GM12878 (cell line): ENCODE data around the gene KCNN3. TPM values are rescaled to one million over a fixed set of nuclear protein-coding genes. Genes with fewer than 3 reads are reported as not detected.

Source experiments
- ATAC-seq: fragments of 200-7000 bp; cut with Tn5 transposase; 3 replicates; pipeline ENCODE4 v1.9.1; 2020; ENCODE audit warnings: mild to moderate bottlenecking, moderate library complexity
- BruUV-seq: library from RNA; stranded (reverse); fragments of 400-500 nt; replicated peaks from 2 replicates; lab custom pipeline; 2021; lab: Mats Ljungman, UMichigan
- CTCF ChIA-PET: fragments of 300-600 bp; sonication (Branson Sonifier 250); formaldehyde crosslinking; extraction: SDS; loops from one replicate; lab custom pipeline; 2021; ENCODE audit warnings: inconsistent platforms; lab: Yijun Ruan, JAX
- POLR2A ChIA-PET: fragments of 350-600 bp; formaldehyde crosslinking; extraction: SDS; loops from one replicate; lab custom pipeline; 2021; ENCODE audit warnings: inconsistent platforms; lab: Charles Lee
- RAD21 ChIA-PET: fragments of 300-600 bp; sonication (Branson Sonifier 250); formaldehyde crosslinking; loops from one replicate; lab custom pipeline; 2023; ENCODE audit warnings: antibody characterized with exemption; ENCODE audit not compliant: unreplicated experiment; lab: Charles Lee
- SMC1A ChIA-PET: fragments of 300-600 bp; sonication (Branson Sonifier 250); formaldehyde crosslinking; loops from one replicate; lab custom pipeline; 2023; ENCODE audit not compliant: unreplicated experiment, uncharacterized antibody; lab: Charles Lee
- DNase-seq: peaks from one replicate; pipeline ENCODE4 v3.0.0-alpha.2; 2011; ENCODE audit warnings: low read depth, low spot score
- FAIRE-seq: peaks from 3 replicates; lab custom pipeline; 2011; peaks lifted over from hg19 to GRCh38; lab: Jason Lieb, UNC
- H2AFZ ChIP-seq: 2 replicates; pipeline ENCODE4 v1.6.0; 2011; ENCODE audit warnings: low read depth, low read length, control low read depth; ENCODE audit not compliant: control insufficient read depth
- H3K27ac ChIP-seq: 2 replicates; pipeline ENCODE4 v1.5.1; 2011; ENCODE audit warnings: control low read depth; ENCODE audit not compliant: control insufficient read depth, insufficient read depth
- H3K27me3 ChIP-seq, 2 experiments: replicated peaks in 1 of 2; 2 replicates each; pipeline versions ENCODE4 v1.6.0 to v1.6.1; 2011; ENCODE audit warnings: low read length in 1 of 2; ENCODE audit not compliant: control insufficient read depth in 2 of 2, insufficient read depth in 2 of 2
- H3K36me3 ChIP-seq, 2 experiments: 2 replicates each; pipeline ENCODE4 v1.5.1; 2011; ENCODE audit warnings: low read length in 1 of 2; ENCODE audit not compliant: control insufficient read depth in 2 of 2, insufficient read depth in 2 of 2
- H3K4me1 ChIP-seq: 2 replicates; pipeline ENCODE4 v1.6.1; 2011; ENCODE audit warnings: mild to moderate bottlenecking, low read length, moderate library complexity, mixed read lengths; ENCODE audit not compliant: control insufficient read depth, insufficient read depth
- H3K4me2 ChIP-seq: 2 replicates; pipeline ENCODE4 v1.6.0; 2011; ENCODE audit warnings: control low read depth; ENCODE audit not compliant: control insufficient read depth, insufficient read depth
- H3K4me3 ChIP-seq: fragments of 200-600 bp; sonication (generic); 2 replicates; pipeline ENCODE4 v1.5.1; 2016
- H3K79me2 ChIP-seq: 2 replicates; pipeline ENCODE4 v1.6.0; 2011; ENCODE audit warnings: low read length; ENCODE audit not compliant: control insufficient read depth, insufficient read depth
- H3K9ac ChIP-seq: 2 replicates; pipeline ENCODE4 v1.8.0; 2011; ENCODE audit warnings: low read length, control low read depth, mixed read lengths; ENCODE audit not compliant: control insufficient read depth, insufficient read depth
- H3K9me3 ChIP-seq: replicated peaks from 3 replicates; pipeline ENCODE4 v1.5.1; 2011; ENCODE audit warnings: mild to moderate bottlenecking, low read length; ENCODE audit not compliant: control insufficient read depth, insufficient read depth
- H4K20me1 ChIP-seq: 2 replicates; pipeline ENCODE4 v1.6.0; 2011; ENCODE audit not compliant: control insufficient read depth, insufficient read depth
- BMI1 ChIP-seq: fragments of 450-650 bp; IDR thresholded peaks from 2 replicates; pipeline ENCODE4 v1.6.1; 2016; ENCODE audit warnings: mild to moderate bottlenecking, moderate library complexity, borderline replicate concordance
- CBX5 ChIP-seq: sonication (generic); IDR thresholded peaks from 2 replicates; pipeline ENCODE4 v1.6.1; 2016; ENCODE audit warnings: low read depth, moderate library complexity, mild to moderate bottlenecking, inconsistent platforms
- FOXK2 ChIP-seq: fragments of 450-650 bp; IDR thresholded peaks from 2 replicates; pipeline ENCODE4 v1.6.1; 2017; ENCODE audit warnings: mild to moderate bottlenecking, moderate library complexity
- GABPA ChIP-seq: IDR thresholded peaks from 2 replicates; pipeline ENCODE4 v1.6.1; 2014; ENCODE audit warnings: antibody characterized with exemption, low read depth, mild to moderate bottlenecking, inconsistent platforms
- IKZF1 ChIP-seq: fragments of 450-650 bp; conservative IDR thresholded peaks from 2 replicates; pipeline ENCODE4 v1.6.1; 2017; ENCODE audit warnings: antibody characterized with exemption, mild to moderate bottlenecking
- LARP7 ChIP-seq: fragments of 450-650 bp; IDR thresholded peaks from 2 replicates; pipeline ENCODE4 v1.6.1; 2017; ENCODE audit warnings: mild to moderate bottlenecking
- MTA2 ChIP-seq: fragments of 450-650 bp; IDR thresholded peaks from 2 replicates; pipeline ENCODE4 v1.6.1; 2016; ENCODE audit warnings: low read depth, mild to moderate bottlenecking, moderate library complexity
- MTA3 ChIP-seq: IDR thresholded peaks from 2 replicates; pipeline ENCODE4 v1.6.1; 2012; ENCODE audit warnings: low read length, inconsistent platforms, borderline replicate concordance
- NFXL1 ChIP-seq: fragments of 450-650 bp; IDR thresholded peaks from 2 replicates; pipeline ENCODE4 v1.6.1; 2017; ENCODE audit warnings: antibody characterized with exemption, mild to moderate bottlenecking, borderline replicate concordance
- NRF1 ChIP-seq: conservative IDR thresholded peaks from 2 replicates; pipeline ENCODE4 v1.6.1; 2011; ENCODE audit warnings: mild to moderate bottlenecking, low read depth, low read length, improper control_type of control experiment
- SPI1 ChIP-seq: IDR thresholded peaks from 2 replicates; pipeline ENCODE4 v1.6.1; 2011; ENCODE audit warnings: low read depth, mild to moderate bottlenecking, low read length, moderate library complexity, borderline replicate concordance; ENCODE audit not compliant: insufficient read depth
- ZNF207 ChIP-seq: fragments of 450-650 bp; IDR thresholded peaks from 2 replicates; pipeline ENCODE4 v1.6.1; 2014; ENCODE audit warnings: antibody characterized with exemption, mild to moderate bottlenecking, borderline replicate concordance
- ZZZ3 ChIP-seq: IDR thresholded peaks from 2 replicates; pipeline ENCODE4 v1.6.1; 2011; ENCODE audit warnings: low read depth; ENCODE audit not compliant: control insufficient read depth, insufficient read length
- WGBS: methylation state at CpG from one replicate; pipeline ENCODE4 v1.1.6; 2016; ENCODE audit warnings: low lambda C conversion rate; ENCODE audit not compliant: insufficient replicate concordance, insufficient coverage; ENCODE audit errors: missing lambda C conversion rate; 5-methylcytosine and 5-hydroxymethylcytosine counted together
- in situ Hi-C: fragments of 300-500 bp; cut with MboI; formaldehyde crosslinking; loops from 9 replicates; pipeline ENCODE4 v1.14.3; 2018; ENCODE audit warnings: mixed read lengths
- intact Hi-C: fragments of 100-400 bp; cut with micrococcal nuclease; formaldehyde crosslinking; loops from one replicate; pipeline ENCODE4 v1.14.2; 2022; ENCODE audit not compliant: unreplicated experiment
- polyA plus RNA-seq, 11 experiments: library from polyadenylated mRNA; depleted of rRNA in 4 of 11; unstranded in 6 of 11; stranded (reverse) in 5 of 11; fragments of >200 nt; fragmentation: Nextera tagmentation in 4 of 11; fragmentation: Illumina TruSeq in 1 of 11; extraction: Ambion mirVana in 4 of 11; extraction: Trizol in 1 of 11; gene quantifications; 1 replicate in 1 of 11; 2 replicates in 10 of 11; pipeline versions ENCODE4 v1.2.1 to v1.2.3, GENCODE V29; 2011 to 2016; ENCODE audit warnings: inconsistent platforms in 2 of 11, missing spikeins in 2 of 11, low read depth in 1 of 11
- total RNA-seq, 4 experiments: library from RNA; depleted of rRNA in 3 of 4; stranded (reverse); fragments of >200 nt in 3 of 4; fragmentation: Illumina TruSeq in 1 of 4; extraction: Trizol in 1 of 4; gene quantifications; 2 replicates each; pipeline versions ENCODE4 v1.2.1 to v1.2.3, GENCODE V29; 2013 to 2021
- TF ChIP-seq, protein P1 (sequence below): fragments of 450-650 bp; IDR thresholded peaks from 2 replicates; pipeline ENCODE4 v1.6.1; 2017; ENCODE audit warnings: mild to moderate bottlenecking, moderate library complexity
- TF ChIP-seq, protein P2 (sequence below): IDR thresholded peaks from 2 replicates; pipeline ENCODE4 v1.6.1; 2011; ENCODE audit warnings: borderline replicate concordance, low read depth, mild to moderate bottlenecking, moderate library complexity, low read length; ENCODE audit not compliant: insufficient read depth, poor library complexity, severe bottlenecking

Gene KCNN3
- total and polyA plus RNA-seq, 10 of the 15 experiments (the other 5 are each of a cell fraction or from before 2014, with no cell fraction given) = 3.5 to 26.4 (median 14.9) TPM

DNA sequence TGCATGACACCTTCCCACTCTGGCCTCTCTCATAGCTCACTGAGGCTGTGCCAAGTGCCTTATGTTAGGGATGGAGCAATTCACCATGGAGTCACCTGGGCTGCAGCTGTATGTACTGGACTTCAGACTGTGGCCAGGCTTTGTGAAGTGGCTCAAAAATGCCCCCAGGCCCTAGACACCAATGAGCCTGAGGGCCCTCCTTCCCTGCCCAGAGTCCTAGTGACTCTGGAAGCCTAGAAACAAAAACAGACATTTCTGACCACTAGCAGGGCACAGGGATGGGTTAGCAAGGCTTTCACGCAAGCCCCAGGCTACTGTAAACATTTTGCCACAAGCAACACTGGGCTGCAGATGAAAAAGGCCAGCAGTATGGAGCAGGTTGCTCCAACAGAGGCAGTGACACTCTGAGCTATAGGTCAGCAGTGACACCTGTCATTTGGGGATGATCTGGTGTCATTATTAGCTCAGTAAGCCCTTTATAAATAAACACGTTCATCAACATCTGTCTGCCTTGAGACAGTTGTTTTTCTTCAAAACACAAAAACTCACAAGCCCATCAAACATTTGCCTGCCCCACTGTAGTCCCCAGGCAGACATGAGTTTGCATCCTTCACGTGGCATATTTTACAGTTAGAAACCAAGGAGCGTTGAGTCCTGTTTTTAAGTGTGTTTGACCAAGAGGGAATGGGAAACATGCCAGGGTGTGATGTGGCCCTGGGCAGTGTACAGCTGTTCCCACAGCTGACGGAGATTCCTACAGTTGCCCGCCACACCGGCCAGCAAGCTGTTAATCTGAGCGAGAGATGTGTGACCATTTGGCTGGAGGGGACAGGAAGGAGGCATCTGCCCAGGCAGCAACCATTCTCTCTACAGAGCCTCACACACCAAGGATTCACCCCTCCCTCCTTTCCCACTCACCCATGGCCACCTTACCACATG, 66.8 kb downstream of the KCNN3 start:
- Histone ChIP-seq H3K36me3 (peaks cover 3 to 12% of the 10 kb centered on the region in 2 experiments; a peak in 3 of 4 replicates), H3K4me1 (peaks cover 25% of the 10 kb centered on the region), H3K27me3 (no peaks in the 10 kb centered on the region), H3K9ac (no peak overlapping the region), H3K27ac (no peak overlapping the region), H3K9me3 (no peaks in the 10 kb centered on the region), H3K4me3 (no peak overlapping the region), H2AFZ (no peak overlapping the region), H3K79me2 (peaks cover 2% of the 10 kb centered on the region), H3K4me2 (no peak overlapping the region), H4K20me1 (no peaks in the 10 kb centered on the region)
- ChIA-PET POLR2A (interaction anchor here (1.0 to 3.2 kb wide), 3 partner anchors 9 to 197 kb away, joined by 3 to 15 read pairs (median 3); no protein-coding TSS in a partner anchor), CTCF (interaction anchor here (0.6 to 2.0 kb wide), 6 partner anchors 9 to 75 kb away, joined by 3 to 6 read pairs (median 3); no protein-coding TSS in a partner anchor), SMC1A (interaction anchor here (0.8 to 2.0 kb wide), 9 partner anchors 9 to 63 kb away, joined by 3 to 8 read pairs (median 4); no protein-coding TSS in a partner anchor), RAD21 (interaction anchor here (0.6 to 2.0 kb wide), 6 partner anchors 10 to 67 kb away, joined by 3 to 7 read pairs (median 4); partner anchors contain the start of gene KCNN3)
- in situ Hi-C loops = no loop called here
- DNase-seq = no peak
- WGBS = 70% methylated on average over 8 of the region's 8 CpGs
- no peak for ATAC-seq
- no peak for FAIRE-seq
- no TSS peak for BruUV-seq
- TF ChIP-seq, protein P1, sequence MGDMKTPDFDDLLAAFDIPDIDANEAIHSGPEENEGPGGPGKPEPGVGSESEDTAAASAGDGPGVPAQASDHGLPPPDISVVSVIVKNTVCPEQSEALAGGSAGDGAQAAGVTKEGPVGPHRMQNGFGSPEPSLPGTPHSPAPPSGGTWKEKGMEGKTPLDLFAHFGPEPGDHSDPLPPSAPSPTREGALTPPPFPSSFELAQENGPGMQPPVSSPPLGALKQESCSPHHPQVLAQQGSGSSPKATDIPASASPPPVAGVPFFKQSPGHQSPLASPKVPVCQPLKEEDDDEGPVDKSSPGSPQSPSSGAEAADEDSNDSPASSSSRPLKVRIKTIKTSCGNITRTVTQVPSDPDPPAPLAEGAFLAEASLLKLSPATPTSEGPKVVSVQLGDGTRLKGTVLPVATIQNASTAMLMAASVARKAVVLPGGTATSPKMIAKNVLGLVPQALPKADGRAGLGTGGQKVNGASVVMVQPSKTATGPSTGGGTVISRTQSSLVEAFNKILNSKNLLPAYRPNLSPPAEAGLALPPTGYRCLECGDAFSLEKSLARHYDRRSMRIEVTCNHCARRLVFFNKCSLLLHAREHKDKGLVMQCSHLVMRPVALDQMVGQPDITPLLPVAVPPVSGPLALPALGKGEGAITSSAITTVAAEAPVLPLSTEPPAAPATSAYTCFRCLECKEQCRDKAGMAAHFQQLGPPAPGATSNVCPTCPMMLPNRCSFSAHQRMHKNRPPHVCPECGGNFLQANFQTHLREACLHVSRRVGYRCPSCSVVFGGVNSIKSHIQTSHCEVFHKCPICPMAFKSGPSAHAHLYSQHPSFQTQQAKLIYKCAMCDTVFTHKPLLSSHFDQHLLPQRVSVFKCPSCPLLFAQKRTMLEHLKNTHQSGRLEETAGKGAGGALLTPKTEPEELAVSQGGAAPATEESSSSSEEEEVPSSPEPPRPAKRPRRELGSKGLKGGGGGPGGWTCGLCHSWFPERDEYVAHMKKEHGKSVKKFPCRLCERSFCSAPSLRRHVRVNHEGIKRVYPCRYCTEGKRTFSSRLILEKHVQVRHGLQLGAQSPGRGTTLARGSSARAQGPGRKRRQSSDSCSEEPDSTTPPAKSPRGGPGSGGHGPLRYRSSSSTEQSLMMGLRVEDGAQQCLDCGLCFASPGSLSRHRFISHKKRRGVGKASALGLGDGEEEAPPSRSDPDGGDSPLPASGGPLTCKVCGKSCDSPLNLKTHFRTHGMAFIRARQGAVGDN = no peak
- TF ChIP-seq BMI1 (no peak), ZNF207 (no peak), MTA2 (no peak), IKZF1 (no peak), NRF1 (no peak), MTA3 (no peak), LARP7 (no peak), CBX5 (no peak), ZZZ3 (no peak), SPI1 (no peak), FOXK2 (no peak), GABPA (no peak), NFXL1 (no peak)
- TF ChIP-seq, protein P2, sequence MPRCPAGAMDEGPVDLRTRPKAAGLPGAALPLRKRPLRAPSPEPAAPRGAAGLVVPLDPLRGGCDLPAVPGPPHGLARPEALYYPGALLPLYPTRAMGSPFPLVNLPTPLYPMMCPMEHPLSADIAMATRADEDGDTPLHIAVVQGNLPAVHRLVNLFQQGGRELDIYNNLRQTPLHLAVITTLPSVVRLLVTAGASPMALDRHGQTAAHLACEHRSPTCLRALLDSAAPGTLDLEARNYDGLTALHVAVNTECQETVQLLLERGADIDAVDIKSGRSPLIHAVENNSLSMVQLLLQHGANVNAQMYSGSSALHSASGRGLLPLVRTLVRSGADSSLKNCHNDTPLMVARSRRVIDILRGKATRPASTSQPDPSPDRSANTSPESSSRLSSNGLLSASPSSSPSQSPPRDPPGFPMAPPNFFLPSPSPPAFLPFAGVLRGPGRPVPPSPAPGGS = no peak
- intact Hi-C loops = no loop called here
